GM23338 (cell line): ENCODE results near the gene SCFD2. TPM values are rescaled to one million over a fixed set of nuclear protein-coding genes. Genes with fewer than 3 reads are reported as not detected.

Experiments used
- ATAC-seq: fragments of 200-7000 bp; cut with Tn5 transposase; 3 replicates; pipeline ENCODE4 v1.9.1; 2020
- DNase-seq: peaks from one replicate; pipeline ENCODE4 v3.0.0-alpha.2; 2015; ENCODE audit warnings: low spot score
- H2AFZ ChIP-seq: fragments of 200-600 bp; sonication (generic); 2 replicates; pipeline ENCODE4 v1.8.0; 2016; ENCODE audit warnings: antibody characterized with exemption, mild to moderate bottlenecking, moderate library complexity
- H3F3A ChIP-seq: fragments of 200-600 bp; sonication (generic); replicated peaks from 2 replicates; pipeline ENCODE4 v1.8.0; 2017; ENCODE audit warnings: antibody characterized with exemption, mixed run types, low read depth
- H3K27ac ChIP-seq: fragments of 200-600 bp; sonication (generic); 2 replicates; pipeline ENCODE4 v1.6.1; 2016; ENCODE audit warnings: low read depth
- H3K27me3 ChIP-seq: fragments of 200-600 bp; sonication (generic); 2 replicates; pipeline ENCODE4 v1.8.0; 2016; ENCODE audit warnings: mild to moderate bottlenecking, mixed run types, moderate library complexity; ENCODE audit not compliant: insufficient read depth
- H3K36me3 ChIP-seq: fragments of 200-600 bp; sonication (generic); 2 replicates; pipeline ENCODE4 v1.8.0; 2016; ENCODE audit warnings: mild to moderate bottlenecking; ENCODE audit not compliant: insufficient read depth
- H3K4me1 ChIP-seq: fragments of 200-600 bp; sonication (generic); 2 replicates; pipeline ENCODE4 v1.8.0; 2016; ENCODE audit warnings: mild to moderate bottlenecking, moderate library complexity; ENCODE audit not compliant: insufficient read depth
- H3K4me2 ChIP-seq: fragments of 200-600 bp; sonication (generic); 2 replicates; pipeline ENCODE4 v1.7.1; 2017; ENCODE audit warnings: mixed run types
- H3K4me3 ChIP-seq: fragments of 200-600 bp; sonication (generic); 2 replicates; pipeline ENCODE4 v1.6.1; 2016; ENCODE audit warnings: mixed run types
- H3K79me2 ChIP-seq: fragments of 200-600 bp; sonication (generic); replicated peaks from 2 replicates; pipeline ENCODE4 v1.8.0; 2017; ENCODE audit warnings: mild to moderate bottlenecking; ENCODE audit not compliant: insufficient read depth
- H3K9me2 ChIP-seq: fragments of 200-600 bp; sonication (generic); 2 replicates; pipeline ENCODE4 v1.8.0; 2017; ENCODE audit not compliant: insufficient read depth
- H4K20me1 ChIP-seq: fragments of 200-600 bp; sonication (generic); replicated peaks from 2 replicates; pipeline ENCODE4 v1.8.0; 2017; ENCODE audit warnings: mild to moderate bottlenecking; ENCODE audit not compliant: insufficient read depth
- H3K27ac Mint-ChIP-seq: 2 replicates; pipeline ENCODE4 v1.8.0; 2020; ENCODE audit warnings: inconsistent platforms, mild to moderate bottlenecking, moderate library complexity, mixed read lengths
- H3K27me3 Mint-ChIP-seq: 3 replicates; pipeline ENCODE4 v1.8.0; 2022; ENCODE audit warnings: low read depth, mild to moderate bottlenecking, moderate library complexity, mixed read lengths, inconsistent platforms; ENCODE audit not compliant: insufficient read depth, poor library complexity
- H3K36me3 Mint-ChIP-seq: 3 replicates; pipeline ENCODE4 v1.8.0; 2021; ENCODE audit warnings: low read depth, mild to moderate bottlenecking, inconsistent platforms, moderate library complexity, mixed read lengths
- H3K4me1 Mint-ChIP-seq: 3 replicates; pipeline ENCODE4 v1.8.0; 2020; ENCODE audit warnings: mild to moderate bottlenecking, inconsistent platforms, mixed read lengths
- H3K4me3 Mint-ChIP-seq: 3 replicates; pipeline ENCODE4 v1.8.0; 2021; ENCODE audit warnings: moderate library complexity, mild to moderate bottlenecking, inconsistent platforms, mixed read lengths
- H3K9me3 Mint-ChIP-seq: 3 replicates; pipeline ENCODE4 v1.8.0; 2020; ENCODE audit warnings: moderate library complexity, mild to moderate bottlenecking, inconsistent platforms, mixed read lengths
- CREB1 ChIP-seq: fragments of 250-450 bp; sonication (Bioruptor Pico); IDR thresholded peaks from 2 replicates; pipeline ENCODE4 v1.5.0; 2020; ENCODE audit warnings: low read depth, mild to moderate bottlenecking, moderate library complexity
- CTCF ChIP-seq, 2 experiments: fragments of 200-600 bp in 1 of 2; sonication (generic) in 1 of 2; conservative IDR thresholded peaks; 2 replicates each; pipeline versions ENCODE4 v1.5.1 to v1.6.1; 2016 to 2017; ENCODE audit warnings: antibody characterized with exemption in 2 of 2, low read depth in 2 of 2, mild to moderate bottlenecking in 2 of 2, moderate library complexity in 1 of 2
- EZH2 ChIP-seq: fragments of 200-600 bp; sonication (generic); IDR thresholded peaks from one replicate; pipeline ENCODE4 v1.8.0; 2017; ENCODE audit warnings: antibody characterized with exemption, mild to moderate bottlenecking, low read depth; ENCODE audit not compliant: unreplicated experiment
- EZH2phosphoT487 ChIP-seq: fragments of 200-600 bp; sonication (generic); IDR thresholded peaks from one replicate; pipeline ENCODE4 v1.8.1; 2018; ENCODE audit warnings: antibody characterized with exemption; ENCODE audit not compliant: unreplicated experiment
- JUNB ChIP-seq: IDR thresholded peaks from one replicate; pipeline ENCODE4 v1.6.1; 2016; ENCODE audit warnings: antibody characterized with exemption; ENCODE audit not compliant: unreplicated experiment
- NANOG ChIP-seq: IDR thresholded peaks from 2 replicates; pipeline ENCODE4 v1.6.1; 2016; ENCODE audit warnings: antibody characterized with exemption, borderline replicate concordance
- POLR2AphosphoS5 ChIP-seq: IDR thresholded peaks from 2 replicates; pipeline ENCODE4 v1.6.1; 2016; ENCODE audit warnings: antibody characterized with exemption, low read depth
- STAT1 ChIP-seq: IDR thresholded peaks from one replicate; pipeline ENCODE4 v1.6.1; 2016; ENCODE audit warnings: antibody characterized with exemption; ENCODE audit not compliant: unreplicated experiment
- ZNF114 ChIP-seq: fragments of 250-450 bp; sonication (Bioruptor Pico); IDR thresholded peaks from 2 replicates; pipeline ENCODE4 v1.5.0; 2020; ENCODE audit warnings: mild to moderate bottlenecking, moderate library complexity
- ZNF331 ChIP-seq: fragments of 250-450 bp; sonication (Bioruptor Pico); IDR thresholded peaks from 2 replicates; pipeline ENCODE4 v1.5.0; 2020; ENCODE audit warnings: low read depth, mild to moderate bottlenecking, moderate library complexity
- ZNF462 ChIP-seq: fragments of 250-450 bp; sonication (Bioruptor Pico); IDR thresholded peaks from 2 replicates; pipeline ENCODE4 v1.5.0; 2020; ENCODE audit warnings: mild to moderate bottlenecking, moderate library complexity
- polyA plus RNA-seq: library from polyadenylated mRNA; unstranded; fragments of >200 nt; fragmentation: Nextera tagmentation; extraction: Ambion mirVana; gene quantifications from 2 replicates; pipeline ENCODE4 v1.2.1, GENCODE V29; 2016
- total RNA-seq: library from RNA; depleted of rRNA; stranded (reverse); fragments of >200 nt; shearing (Covaris generic); gene quantifications from 2 replicates; pipeline ENCODE4 v1.2.3, GENCODE V29; 2014
- TF ChIP-seq, protein P1 (sequence below): IDR thresholded peaks from 2 replicates; pipeline ENCODE4 v1.6.1; 2016; ENCODE audit warnings: antibody characterized with exemption
- TF ChIP-seq, protein P2 (sequence below): IDR thresholded peaks from one replicate; pipeline ENCODE4 v1.6.1; 2018; ENCODE audit warnings: antibody characterized with exemption; ENCODE audit not compliant: unreplicated experiment

SCFD2 gene
- total and polyA plus RNA-seq, 2 experiments from 2014 or later, result 5.7 to 17.5 TPM

GRCh38 chr4:52932591-52933470 is 433.0 kb downstream of the SCFD2 start:
- H3K9me3 Mint-ChIP-seq, result no peaks in the 10 kb centered on the region
- Histone ChIP-seq H3K4me3 (no peak overlapping the region), H3K27ac (no peak overlapping the region), H2AFZ (peak overlapping the region; percentile 38; the same call in 1 of the 2 replicates), H4K20me1 (no peaks in the 10 kb centered on the region), H3F3A (no peaks in the 10 kb centered on the region), H3K9me2 (no peaks in the 10 kb centered on the region; the same call in 1 of the 2 replicates), H3K36me3 (no peaks in the 10 kb centered on the region), H3K4me1 (no peaks in the 10 kb centered on the region), H3K79me2 (no peaks in the 10 kb centered on the region), H3K27me3 (no peaks in the 10 kb centered on the region), H3K4me2 (no peak overlapping the region)
- H3K4me1 Mint-ChIP-seq, result peaks cover 5% of the 10 kb centered on the region; the same call in 2 of the 3 replicates
- no peak overlapping the region for H3K27ac Mint-ChIP-seq
- TF ChIP-seq CREB1 (CRISPR knock-in tag) (no peak), STAT1 (no peak), EZH2 (no peak), POLR2AphosphoS5 (no peak), NANOG (no peak), ZNF114 (no peak), EZH2phosphoT487 (no peak), ZNF462 (CRISPR knock-in tag) (no peak), ZNF331 (CRISPR knock-in tag) (no peak), CTCF (conservative IDR thresholded peaks at IDR 0.05; ENCODE audit: low read depth in 2 of 2) (no peak), JUNB (no peak)
- TF ChIP-seq, protein P1, sequence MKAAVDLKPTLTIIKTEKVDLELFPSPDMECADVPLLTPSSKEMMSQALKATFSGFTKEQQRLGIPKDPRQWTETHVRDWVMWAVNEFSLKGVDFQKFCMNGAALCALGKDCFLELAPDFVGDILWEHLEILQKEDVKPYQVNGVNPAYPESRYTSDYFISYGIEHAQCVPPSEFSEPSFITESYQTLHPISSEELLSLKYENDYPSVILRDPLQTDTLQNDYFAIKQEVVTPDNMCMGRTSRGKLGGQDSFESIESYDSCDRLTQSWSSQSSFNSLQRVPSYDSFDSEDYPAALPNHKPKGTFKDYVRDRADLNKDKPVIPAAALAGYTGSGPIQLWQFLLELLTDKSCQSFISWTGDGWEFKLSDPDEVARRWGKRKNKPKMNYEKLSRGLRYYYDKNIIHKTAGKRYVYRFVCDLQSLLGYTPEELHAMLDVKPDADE, result no peak
- TF ChIP-seq, protein P2, sequence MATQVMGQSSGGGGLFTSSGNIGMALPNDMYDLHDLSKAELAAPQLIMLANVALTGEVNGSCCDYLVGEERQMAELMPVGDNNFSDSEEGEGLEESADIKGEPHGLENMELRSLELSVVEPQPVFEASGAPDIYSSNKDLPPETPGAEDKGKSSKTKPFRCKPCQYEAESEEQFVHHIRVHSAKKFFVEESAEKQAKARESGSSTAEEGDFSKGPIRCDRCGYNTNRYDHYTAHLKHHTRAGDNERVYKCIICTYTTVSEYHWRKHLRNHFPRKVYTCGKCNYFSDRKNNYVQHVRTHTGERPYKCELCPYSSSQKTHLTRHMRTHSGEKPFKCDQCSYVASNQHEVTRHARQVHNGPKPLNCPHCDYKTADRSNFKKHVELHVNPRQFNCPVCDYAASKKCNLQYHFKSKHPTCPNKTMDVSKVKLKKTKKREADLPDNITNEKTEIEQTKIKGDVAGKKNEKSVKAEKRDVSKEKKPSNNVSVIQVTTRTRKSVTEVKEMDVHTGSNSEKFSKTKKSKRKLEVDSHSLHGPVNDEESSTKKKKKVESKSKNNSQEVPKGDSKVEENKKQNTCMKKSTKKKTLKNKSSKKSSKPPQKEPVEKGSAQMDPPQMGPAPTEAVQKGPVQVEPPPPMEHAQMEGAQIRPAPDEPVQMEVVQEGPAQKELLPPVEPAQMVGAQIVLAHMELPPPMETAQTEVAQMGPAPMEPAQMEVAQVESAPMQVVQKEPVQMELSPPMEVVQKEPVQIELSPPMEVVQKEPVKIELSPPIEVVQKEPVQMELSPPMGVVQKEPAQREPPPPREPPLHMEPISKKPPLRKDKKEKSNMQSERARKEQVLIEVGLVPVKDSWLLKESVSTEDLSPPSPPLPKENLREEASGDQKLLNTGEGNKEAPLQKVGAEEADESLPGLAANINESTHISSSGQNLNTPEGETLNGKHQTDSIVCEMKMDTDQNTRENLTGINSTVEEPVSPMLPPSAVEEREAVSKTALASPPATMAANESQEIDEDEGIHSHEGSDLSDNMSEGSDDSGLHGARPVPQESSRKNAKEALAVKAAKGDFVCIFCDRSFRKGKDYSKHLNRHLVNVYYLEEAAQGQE, result no peak
- no peak overlapping the region for H3K4me3 Mint-ChIP-seq
- H3K27me3 Mint-ChIP-seq, result peaks cover 8% of the 10 kb centered on the region
- H3K36me3 Mint-ChIP-seq, result peaks cover 3% of the 10 kb centered on the region; the same call in 2 of the 3 replicates
- no peak for DNase-seq
- ATAC-seq, result no peak
